ENCODE measurements around the gene LETM1.
A peak's percentile ranks its signal among the peaks of the same experiment; 100 is the strongest.

LETM1 gene

GRCh38 chr4:1797861-1798579 is 57.9 kb downstream of the LETM1 start:
- no peak overlapping the region for H3K27ac ChIP-seq

GRCh38 chr4:1797298-1797860 is 58.6 kb downstream of the LETM1 start:
- no peak overlapping the region for H3K27ac ChIP-seq
- no peak for TF ChIP-seq CTCF (conservative IDR thresholded peaks at IDR 0.05)

More at GRCh38 chr4:1797861-1798579, 57.9 kb downstream of the LETM1 start:
- no peak for TF ChIP-seq CTCF (conservative IDR thresholded peaks at IDR 0.05)

GRCh38 chr4:1796486-1797204 is 59.3 kb downstream of the LETM1 start:
- peak overlapping the region; percentile 82; the same call in 1 of the 2 replicates for H3K27ac ChIP-seq
- TF ChIP-seq CTCF (conservative IDR thresholded peaks at IDR 0.05): no peak

GRCh38 chr4:1795299-1796195 is 60.4 kb downstream of the LETM1 start:
- TF ChIP-seq CTCF (conservative IDR thresholded peaks at IDR 0.05): no peak

GRCh38 chr4:1794809-1795298 is 61.1 kb downstream of the LETM1 start:
- H3K27ac ChIP-seq: peak overlapping the region; percentile 82
- TF ChIP-seq CTCF (conservative IDR thresholded peaks at IDR 0.05): no peak

More at GRCh38 chr4:1795299-1796195, 60.4 kb downstream of the LETM1 start:
- peak overlapping the region; percentile 82 for H3K27ac ChIP-seq

- TF ChIP-seq CTCF (conservative IDR thresholded peaks at IDR 0.05): no peak
- peak overlapping the region; percentile 82 for H3K27ac ChIP-seq
Observed at GRCh38 chr4:1793940-1794808, 61.8 kb downstream of the LETM1 start.
